Measurements from ENCODE around the gene SAMHD1.

GRCh38 chr20:36890586-36890985, 60.9 kb downstream of the SAMHD1 start:
- no peak for TF ChIP-seq SUZ12 (IDR thresholded peaks at IDR 0.05; ENCODE audit: extremely low read depth, insufficient read depth, insufficient read length)
- no peak for TF ChIP-seq ZNF274 (IDR thresholded peaks at IDR 0.05; ENCODE audit: low read depth, low read length)
- no peak for TF ChIP-seq YY1 (IDR thresholded peaks at IDR 0.05; ENCODE audit: insufficient read depth, insufficient read length)
